Progenitor cell of endocrine pancreas (in vitro differentiated cells): Measurements from ENCODE around the gene ARHGAP10. TPM values are rescaled to one million over a fixed set of nuclear protein-coding genes. Genes with fewer than 3 reads are reported as not detected.

ENCODE experiments used
- DNase-seq: peaks from one replicate; pipeline ENCODE4 v3.0.0; 2021; ENCODE audit warnings: low spot score; ENCODE audit not compliant: unreplicated experiment
- H3K27ac Mint-ChIP-seq: 2 replicates; pipeline ENCODE4 v1.8.0; 2021; ENCODE audit warnings: mild to moderate bottlenecking, moderate library complexity, mixed read lengths
- H3K27me3 Mint-ChIP-seq: 2 replicates; pipeline ENCODE4 v1.8.0; 2021; ENCODE audit warnings: mixed read lengths
- H3K36me3 Mint-ChIP-seq: 2 replicates; pipeline ENCODE4 v1.8.0; 2022; ENCODE audit warnings: mixed read lengths; ENCODE audit not compliant: insufficient read depth
- H3K4me1 Mint-ChIP-seq: 2 replicates; pipeline ENCODE4 v1.8.0; 2021; ENCODE audit warnings: low read depth, mixed read lengths
- H3K4me3 Mint-ChIP-seq: 2 replicates; pipeline ENCODE4 v1.8.0; 2021; ENCODE audit warnings: low read depth, mild to moderate bottlenecking, moderate library complexity, mixed read lengths
- H3K9me3 Mint-ChIP-seq: 2 replicates; pipeline ENCODE4 v1.8.0; 2021; ENCODE audit warnings: low read depth, mixed read lengths
- CTCF ChIP-seq: fragments of 200-600 bp; sonication (generic); IDR thresholded peaks from one replicate; pipeline ENCODE4 v1.5.0; 2021; ENCODE audit warnings: antibody characterized with exemption, mild to moderate bottlenecking; ENCODE audit not compliant: unreplicated experiment
- total RNA-seq: library from RNA; stranded (reverse); gene quantifications from 2 replicates; pipeline ENCODE4 v1.2.1, GENCODE V29; 2021

The ARHGAP10 gene
- total RNA-seq, 1 donor from 2014 or later: 11.0 TPM

- Mint-ChIP-seq H3K4me1 (peaks cover 1% of the 10 kb centered on the region), H3K27ac (no peak overlapping the region), H3K9me3 (no peaks in the 10 kb centered on the region), H3K27me3 (no peaks in the 10 kb centered on the region), H3K36me3 (peaks cover 2% of the 10 kb centered on the region), H3K4me3 (no peak overlapping the region)
- no peak for DNase-seq
- no peak for TF ChIP-seq CTCF
Observed at GRCh38 chr4:147853706-147854105, 121.8 kb downstream of the ARHGAP10 start.

- H3K36me3 Mint-ChIP-seq: peaks cover 2% of the 10 kb centered on the region
- H3K4me1 Mint-ChIP-seq: peaks cover 1% of the 10 kb centered on the region
- H3K27ac Mint-ChIP-seq: no peak overlapping the region
- H3K4me3 Mint-ChIP-seq: no peak overlapping the region
- H3K9me3 Mint-ChIP-seq: no peaks in the 10 kb centered on the region
- TF ChIP-seq CTCF: no peak
- H3K27me3 Mint-ChIP-seq: no peaks in the 10 kb centered on the region
- DNase-seq: no peak
Observed at GRCh38 chr4:147854154-147854553, 122.3 kb downstream of the ARHGAP10 start.

- H3K4me1 Mint-ChIP-seq: peaks cover 1% of the 10 kb centered on the region
- H3K27ac Mint-ChIP-seq: no peak overlapping the region
- no peak for TF ChIP-seq CTCF
- DNase-seq: no peak
- H3K4me3 Mint-ChIP-seq: no peak overlapping the region
- no peaks in the 10 kb centered on the region for H3K27me3 Mint-ChIP-seq
- no peaks in the 10 kb centered on the region for H3K36me3 Mint-ChIP-seq
- no peaks in the 10 kb centered on the region for H3K9me3 Mint-ChIP-seq
Observed at GRCh38 chr4:147855571-147856009, 123.7 kb downstream of the ARHGAP10 start.

- H3K27me3 Mint-ChIP-seq: no peaks in the 10 kb centered on the region
- peaks cover 1% of the 10 kb centered on the region for H3K4me1 Mint-ChIP-seq
- H3K27ac Mint-ChIP-seq: no peak overlapping the region
- H3K9me3 Mint-ChIP-seq: no peaks in the 10 kb centered on the region
- DNase-seq: no peak
- H3K4me3 Mint-ChIP-seq: no peak overlapping the region
- peaks cover 2% of the 10 kb centered on the region for H3K36me3 Mint-ChIP-seq
- no peak for TF ChIP-seq CTCF
Observed at GRCh38 chr4:147860960-147861359, 129.1 kb downstream of the ARHGAP10 start.

- Mint-ChIP-seq H3K27me3 (no peaks in the 10 kb centered on the region), H3K4me3 (no peak overlapping the region)
Observed at GRCh38 chr4:147862043-147862692, 130.3 kb downstream of the ARHGAP10 start.

More at GRCh38 chr4:147862043-147862692, 130.3 kb downstream of the ARHGAP10 start:
- Mint-ChIP-seq H3K36me3 (peaks cover 2% of the 10 kb centered on the region), H3K27ac (no peak overlapping the region), H3K4me1 (peaks cover 6% of the 10 kb centered on the region), H3K9me3 (no peaks in the 10 kb centered on the region)
- no peak for DNase-seq
- no peak for TF ChIP-seq CTCF
